GM20000 (cell line): Measurements from ENCODE around the gene ARHGAP45.

Experiments
- DNase-seq: peaks from one replicate; pipeline ENCODE4 v3.0.0; 2012; ENCODE audit warnings: low spot score
- TF ChIP-seq, protein P1 (sequence below): IDR thresholded peaks from 2 replicates; pipeline ENCODE4 v1.5.1; 2012; ENCODE audit warnings: mild to moderate bottlenecking, control low read depth; ENCODE audit errors: extremely low read depth, missing control alignments

ARHGAP45 gene

DNA sequence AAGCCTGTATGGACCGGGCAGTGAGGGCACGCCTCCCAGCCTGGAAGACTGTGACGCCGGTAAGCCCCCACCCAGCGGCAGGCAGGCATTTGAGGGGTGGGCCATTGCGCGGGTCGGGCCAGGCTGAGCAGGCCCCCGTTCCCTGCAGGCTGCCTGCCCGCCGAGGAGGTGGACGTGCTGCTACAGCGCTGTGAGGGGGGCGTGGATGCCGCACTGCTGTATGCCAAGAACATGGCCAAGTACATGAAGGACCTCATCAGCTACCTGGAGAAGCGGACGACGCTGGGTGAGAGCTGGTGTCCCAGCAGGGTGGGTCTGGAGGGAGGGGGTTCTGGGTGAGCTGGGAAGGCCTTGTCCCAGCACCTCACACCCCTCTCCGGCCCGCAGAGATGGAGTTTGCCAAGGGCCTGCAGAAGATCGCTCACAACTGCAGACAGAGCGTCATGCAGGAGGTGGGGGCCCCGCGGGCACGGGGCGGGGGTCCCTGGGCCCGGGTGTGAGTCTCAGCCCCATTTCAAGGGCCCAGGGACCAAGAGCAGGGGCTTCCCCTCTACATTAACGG, 7.1 kb downstream of the ARHGAP45 start:
- no peak for DNase-seq
- TF ChIP-seq, protein P1, sequence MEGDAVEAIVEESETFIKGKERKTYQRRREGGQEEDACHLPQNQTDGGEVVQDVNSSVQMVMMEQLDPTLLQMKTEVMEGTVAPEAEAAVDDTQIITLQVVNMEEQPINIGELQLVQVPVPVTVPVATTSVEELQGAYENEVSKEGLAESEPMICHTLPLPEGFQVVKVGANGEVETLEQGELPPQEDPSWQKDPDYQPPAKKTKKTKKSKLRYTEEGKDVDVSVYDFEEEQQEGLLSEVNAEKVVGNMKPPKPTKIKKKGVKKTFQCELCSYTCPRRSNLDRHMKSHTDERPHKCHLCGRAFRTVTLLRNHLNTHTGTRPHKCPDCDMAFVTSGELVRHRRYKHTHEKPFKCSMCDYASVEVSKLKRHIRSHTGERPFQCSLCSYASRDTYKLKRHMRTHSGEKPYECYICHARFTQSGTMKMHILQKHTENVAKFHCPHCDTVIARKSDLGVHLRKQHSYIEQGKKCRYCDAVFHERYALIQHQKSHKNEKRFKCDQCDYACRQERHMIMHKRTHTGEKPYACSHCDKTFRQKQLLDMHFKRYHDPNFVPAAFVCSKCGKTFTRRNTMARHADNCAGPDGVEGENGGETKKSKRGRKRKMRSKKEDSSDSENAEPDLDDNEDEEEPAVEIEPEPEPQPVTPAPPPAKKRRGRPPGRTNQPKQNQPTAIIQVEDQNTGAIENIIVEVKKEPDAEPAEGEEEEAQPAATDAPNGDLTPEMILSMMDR: no peak

DNA sequence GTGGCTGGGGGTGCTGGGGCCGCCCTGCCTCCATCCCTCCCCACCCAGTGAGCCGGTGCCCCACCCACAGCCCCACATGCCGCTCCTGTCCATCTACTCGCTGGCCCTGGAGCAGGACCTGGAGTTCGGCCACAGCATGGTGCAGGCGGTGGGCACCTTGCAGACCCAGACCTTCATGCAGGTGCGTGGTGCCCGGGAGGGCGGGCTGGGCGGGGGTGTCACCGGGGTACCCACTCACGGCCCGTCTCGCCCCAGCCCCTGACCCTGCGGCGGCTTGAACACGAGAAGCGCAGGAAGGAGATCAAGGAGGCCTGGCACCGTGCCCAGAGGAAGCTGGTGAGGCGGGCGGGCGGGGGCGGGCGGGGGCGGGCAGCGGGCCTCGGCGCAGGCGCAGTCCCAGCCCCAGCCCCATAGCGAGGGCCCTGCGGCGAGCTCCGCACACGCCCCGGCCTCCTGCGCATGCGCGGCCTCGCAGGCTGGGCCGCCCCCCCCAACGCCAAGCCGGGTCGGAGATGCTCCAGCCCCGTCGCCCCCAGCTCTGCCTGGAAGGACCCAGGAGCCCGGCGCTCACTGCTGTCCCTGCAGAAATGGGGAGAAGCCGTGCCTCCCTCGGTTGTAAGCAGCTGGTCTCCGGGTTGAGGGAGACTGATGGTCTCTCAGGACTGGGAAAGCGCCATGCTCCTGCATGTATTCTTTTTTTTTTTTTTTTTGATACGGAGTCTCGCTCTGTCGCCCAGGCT, 7.7 kb downstream of the ARHGAP45 start:
- TF ChIP-seq, protein P1: no peak
- peak; percentile 97 for DNase-seq

DNA sequence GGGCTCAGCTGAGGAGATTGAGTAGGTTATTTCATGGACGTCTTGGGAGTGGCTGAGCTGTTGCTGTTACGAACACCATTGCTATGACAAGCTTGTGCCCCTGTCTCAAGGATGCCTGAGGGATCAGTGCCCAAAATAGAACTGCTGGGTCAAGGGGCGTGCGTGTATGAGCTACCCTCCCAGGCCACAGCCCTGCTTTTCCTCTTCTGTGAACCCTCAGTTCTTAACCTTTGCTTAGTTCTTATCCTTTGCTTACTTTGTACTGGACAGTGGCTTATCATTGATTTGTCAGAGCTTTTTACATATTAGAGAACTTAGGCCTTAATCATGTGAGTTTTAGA, 9.0 kb downstream of the ARHGAP45 start:
- TF ChIP-seq, protein P1: no peak
- no peak for DNase-seq

DNA sequence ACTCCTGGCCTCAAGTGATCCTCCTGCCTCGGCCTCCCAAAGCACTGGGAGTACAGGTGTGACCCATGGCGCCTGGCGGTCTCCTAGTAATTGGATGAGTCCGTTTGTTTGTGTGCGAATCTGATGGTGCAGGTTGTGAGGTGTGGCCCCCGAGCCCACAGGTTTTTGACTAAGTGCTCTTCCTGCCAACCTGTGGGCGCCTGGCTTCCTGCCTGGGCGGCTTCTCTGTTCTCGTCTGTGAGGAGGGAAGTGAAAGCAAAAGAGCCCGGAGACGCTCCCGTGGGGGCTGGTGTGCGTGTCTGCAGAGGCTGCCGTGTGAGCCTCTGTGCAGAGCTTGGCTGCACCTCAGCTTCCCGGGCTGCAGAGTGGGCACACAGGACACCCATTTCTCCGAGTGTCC, 10.0 kb downstream of the ARHGAP45 start:
- DNase-seq: peak; percentile 96
- TF ChIP-seq, protein P1: no peak

DNA sequence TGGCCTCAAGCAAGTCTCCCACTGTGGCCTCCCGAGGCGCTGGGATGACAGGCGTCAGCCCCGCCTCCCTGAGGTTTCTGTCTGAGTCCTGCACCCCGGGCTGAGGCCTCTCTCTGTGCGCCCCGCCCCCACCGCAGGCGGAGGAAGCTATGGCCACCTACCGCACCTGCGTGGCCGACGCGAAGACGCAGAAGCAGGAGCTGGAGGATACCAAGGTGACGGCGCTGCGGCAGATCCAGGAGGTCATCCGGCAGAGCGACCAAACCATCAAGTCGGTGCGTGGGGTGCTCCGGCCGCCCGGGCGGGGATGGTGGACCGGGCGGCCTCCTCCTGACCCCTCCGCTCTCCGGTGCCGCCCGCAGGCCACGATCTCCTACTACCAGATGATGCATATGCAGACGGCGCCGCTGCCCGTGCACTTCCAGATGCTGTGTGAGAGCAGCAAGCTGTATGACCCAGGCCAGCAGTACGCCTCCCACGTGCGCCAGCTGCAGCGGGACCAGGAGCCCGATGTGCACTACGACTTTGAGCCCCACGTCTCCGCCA, 12.7 kb downstream of the ARHGAP45 start:
- TF ChIP-seq, protein P1: no peak
- no peak for DNase-seq

DNA sequence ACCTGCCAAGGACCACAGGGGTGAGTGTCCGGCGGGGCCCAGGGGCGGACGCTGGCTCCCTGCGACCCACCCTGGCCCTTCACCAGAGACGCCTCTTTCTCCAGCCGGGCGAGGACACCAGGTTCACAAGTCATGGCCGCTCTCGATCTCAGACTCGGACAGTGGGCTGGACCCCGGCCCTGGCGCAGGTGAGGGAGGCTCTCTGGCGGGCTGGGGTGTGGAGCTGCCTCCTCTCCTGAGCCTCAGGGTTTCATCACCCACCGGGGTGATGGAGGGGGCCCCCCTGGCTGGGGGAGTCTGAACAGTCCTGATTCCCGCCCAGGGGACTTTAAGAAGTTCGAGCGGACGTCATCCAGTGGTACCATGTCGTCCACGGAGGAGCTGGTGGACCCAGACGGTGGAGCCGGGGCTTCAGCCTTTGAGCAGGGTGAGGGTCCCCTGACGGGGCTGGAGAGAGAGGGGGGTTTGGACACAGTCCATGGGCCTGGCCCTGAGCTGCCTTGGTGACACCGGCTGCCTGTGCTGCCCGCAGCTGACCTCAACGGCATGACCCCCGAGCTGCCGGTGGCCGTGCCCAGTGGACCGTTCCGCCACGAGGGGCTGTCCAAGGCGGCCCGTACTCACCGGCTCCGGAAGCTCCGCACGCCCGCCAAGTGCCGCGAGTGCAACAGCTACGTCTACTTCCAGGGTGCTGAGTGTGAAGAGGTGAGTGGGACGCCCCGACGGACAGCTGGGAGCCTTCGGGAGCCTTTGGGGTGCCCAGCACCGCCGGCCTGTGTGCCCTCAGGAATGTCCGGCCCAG, 13.6 kb downstream of the ARHGAP45 start:
- DNase-seq: no peak
- TF ChIP-seq, protein P1: no peak
